H1 (cell line): Measurements from ENCODE around the gene OLFML2A. TPM values are rescaled to one million over a fixed set of nuclear protein-coding genes. Genes with fewer than 3 reads are reported as not detected.

ENCODE experiments used
- CTCF ChIA-PET: fragments of 300-600 bp; sonication (Branson Sonifier 250); formaldehyde crosslinking; loops from one replicate; lab custom pipeline; 2021; ENCODE audit not compliant: partially characterized antibody; lab: Charles Lee
- POLR2A ChIA-PET: fragments of 300-600 bp; sonication (Branson Sonifier 250); formaldehyde crosslinking; loops from one replicate; lab custom pipeline; 2021; ENCODE audit warnings: inconsistent platforms; ENCODE audit not compliant: partially characterized antibody; lab: Charles Lee
- DNase-seq, 2 experiments: peaks; one replicate each; pipeline versions ENCODE4 v3.0.0 to v3.0.0-alpha.2; 2010 to 2022; ENCODE audit warnings: low spot score in 2 of 2, low read depth in 1 of 2, mixed read lengths in 1 of 2
- FAIRE-seq: peaks from 2 replicates; lab custom pipeline; 2011; peaks lifted over from hg19 to GRCh38; lab: Jason Lieb, UNC
- H2AFZ ChIP-seq: 2 replicates; pipeline ENCODE4 v1.8.1; 2012; ENCODE audit warnings: low read length, inconsistent platforms
- H2AK5ac ChIP-seq: 2 replicates; pipeline ENCODE4 v1.6.1; 2013; ENCODE audit warnings: low read depth, low read length
- H2BK120ac ChIP-seq: replicated peaks from 2 replicates; pipeline ENCODE3; 2013; ENCODE audit warnings: low read depth, low read length, inconsistent platforms
- H2BK12ac ChIP-seq: 2 replicates; pipeline ENCODE4 v1.6.1; 2013; ENCODE audit warnings: low read depth, low read length
- H2BK15ac ChIP-seq: 2 replicates; pipeline ENCODE4 v1.6.1; 2013; ENCODE audit warnings: low read length
- H2BK20ac ChIP-seq: 2 replicates; pipeline ENCODE4 v1.6.1; 2013; ENCODE audit warnings: low read length
- H2BK5ac ChIP-seq: 2 replicates; pipeline ENCODE4 v1.6.1; 2013; ENCODE audit warnings: low read depth, low read length
- H3K14ac ChIP-seq: 2 replicates; pipeline ENCODE4 v1.6.1; 2013; ENCODE audit warnings: inconsistent platforms; ENCODE audit not compliant: insufficient read length
- H3K18ac ChIP-seq: 2 replicates; pipeline ENCODE4 v1.6.1; 2013; ENCODE audit warnings: low read length; ENCODE audit errors: extremely low read depth
- H3K23ac ChIP-seq: 2 replicates; pipeline ENCODE4 v1.6.1; 2013; ENCODE audit warnings: inconsistent platforms; ENCODE audit not compliant: insufficient read length
- H3K23me2 ChIP-seq: 2 replicates; pipeline ENCODE4 v1.6.1; 2013; ENCODE audit warnings: low read depth, low read length
- H3K27ac ChIP-seq: 2 replicates; pipeline ENCODE4 v1.6.1; 2011; ENCODE audit warnings: low read depth, low read length, inconsistent platforms
- H3K27me3 ChIP-seq, 4 experiments: replicated peaks in 1 of 4; 1 replicate in 1 of 4; 2 replicates in 3 of 4; pipeline versions ENCODE4 v1.6.1 to v1.8.1; 2011 to 2013; ENCODE audit warnings: low read length in 3 of 4, mild to moderate bottlenecking in 3 of 4, inconsistent platforms in 2 of 4, mixed read lengths in 2 of 4, moderate library complexity in 1 of 4; ENCODE audit not compliant: control insufficient read depth in 3 of 4, insufficient read depth in 3 of 4; ENCODE audit errors: extremely low read depth in 1 of 4
- H3K36me3 ChIP-seq, 4 experiments: 2 replicates each; pipeline versions ENCODE4 v1.6.1 to v1.8.1; 2011 to 2013; ENCODE audit warnings: mild to moderate bottlenecking in 4 of 4, low read length in 3 of 4, moderate library complexity in 2 of 4, control low read depth in 1 of 4, inconsistent platforms in 1 of 4; ENCODE audit not compliant: insufficient read depth in 4 of 4, control insufficient read depth in 2 of 4
- H3K4ac ChIP-seq: replicated peaks from 2 replicates; pipeline ENCODE3; 2013; ENCODE audit warnings: low read length, low read depth, mixed read lengths, inconsistent platforms; ENCODE audit not compliant: insufficient read length
- H3K4me1 ChIP-seq, 4 experiments: replicated peaks in 1 of 4; 1 replicate in 1 of 4; 2 replicates in 3 of 4; pipeline versions ENCODE4 v1.6.1 to v1.8.1; 2011 to 2013; ENCODE audit warnings: low read length in 3 of 4, inconsistent platforms in 2 of 4, mixed read lengths in 1 of 4; ENCODE audit not compliant: insufficient read depth in 4 of 4, control insufficient read depth in 3 of 4
- H3K4me2 ChIP-seq, 2 experiments: 2 replicates each; pipeline versions ENCODE4 v1.6.1 to v1.8.1; 2011 to 2013; ENCODE audit warnings: low read depth in 2 of 2, low read length in 2 of 2, control low read depth in 1 of 2, inconsistent platforms in 1 of 2, mild to moderate bottlenecking in 1 of 2; ENCODE audit not compliant: insufficient read depth in 1 of 2
- H3K4me3 ChIP-seq, 4 experiments: fragments of 200-600, 300-600 bp in 1 of 4; sonication (generic), shearing (Covaris generic), sonication (Bioruptor Twin) in 1 of 4; 2 replicates each; pipeline versions ENCODE4 v1.5.1 to v1.8.1; 2011 to 2016; ENCODE audit warnings: low read length in 4 of 4, low read depth in 3 of 4, control low read depth in 2 of 4, inconsistent platforms in 2 of 4, mild to moderate bottlenecking in 2 of 4, mixed read lengths in 1 of 4, moderate library complexity in 1 of 4; ENCODE audit not compliant: insufficient read depth in 2 of 4; ENCODE audit errors: extremely low read depth in 1 of 4
- H3K56ac ChIP-seq: replicated peaks from 2 replicates; pipeline ENCODE3; 2013; ENCODE audit warnings: low read depth, mild to moderate bottlenecking, mixed read lengths, low read length, inconsistent platforms; ENCODE audit not compliant: insufficient read length
- H3K79me1 ChIP-seq: 2 replicates; pipeline ENCODE4 v1.6.1; 2013; ENCODE audit warnings: low read depth, low read length, control low read depth
- H3K79me2 ChIP-seq, 2 experiments: 2 replicates each; pipeline versions ENCODE4 v1.6.1 to v1.8.1; 2012 to 2013; ENCODE audit warnings: low read length in 2 of 2, mild to moderate bottlenecking in 2 of 2, inconsistent platforms in 1 of 2; ENCODE audit not compliant: insufficient read depth in 2 of 2, control insufficient read depth in 1 of 2
- H3K9ac ChIP-seq, 4 experiments: replicated peaks in 1 of 4; 1 replicate in 1 of 4; 2 replicates in 3 of 4; pipeline versions ENCODE4 v1.6.1 to v1.8.1; 2011 to 2013; ENCODE audit warnings: low read depth in 3 of 4, low read length in 3 of 4, control low read depth in 2 of 4, mild to moderate bottlenecking in 2 of 4, moderate library complexity in 2 of 4, inconsistent platforms in 1 of 4; ENCODE audit errors: extremely low read depth in 1 of 4
- H3K9me3 ChIP-seq, 2 experiments: 2 replicates each; pipeline versions ENCODE4 v1.6.1 to v1.8.1; 2012 to 2013; ENCODE audit warnings: mild to moderate bottlenecking in 2 of 2, moderate library complexity in 2 of 2, control low read depth in 1 of 2, inconsistent platforms in 1 of 2, low read depth in 1 of 2, low read length in 1 of 2, mixed read lengths in 1 of 2; ENCODE audit not compliant: insufficient read depth in 2 of 2
- H4K20me1 ChIP-seq, 2 experiments: replicated peaks in 1 of 2; 2 replicates each; pipeline versions ENCODE3 to v1.8.1; 2011 to 2013; ENCODE audit warnings: inconsistent platforms in 2 of 2, low read length in 2 of 2, mild to moderate bottlenecking in 1 of 2; ENCODE audit not compliant: insufficient read depth in 2 of 2, control insufficient read depth in 1 of 2
- H4K5ac ChIP-seq: 2 replicates; pipeline ENCODE4 v1.6.1; 2013; ENCODE audit warnings: low read length, low read depth, mixed read lengths, inconsistent platforms; ENCODE audit not compliant: insufficient read length
- H4K8ac ChIP-seq: 2 replicates; pipeline ENCODE4 v1.8.0; 2013; ENCODE audit warnings: mild to moderate bottlenecking, moderate library complexity, low read length, inconsistent platforms; ENCODE audit not compliant: insufficient read depth; ENCODE audit errors: extremely low read depth
- H4K91ac ChIP-seq: replicated peaks from 2 replicates; pipeline ENCODE3; 2013; ENCODE audit warnings: low read length, mixed read lengths, inconsistent platforms; ENCODE audit not compliant: insufficient read length
- CBX8 ChIP-seq: fragments of 300-800, 300-1000 bp; sonication (generic); IDR thresholded peaks from 2 replicates; pipeline ENCODE4 v1.7.1; 2016; ENCODE audit warnings: low read depth, low read length, borderline replicate concordance
- PHF8 ChIP-seq: fragments of 200-600 bp; sonication (generic); conservative IDR thresholded peaks from 2 replicates; pipeline ENCODE4 v1.7.1; 2012; ENCODE audit warnings: low read depth, mild to moderate bottlenecking, inconsistent platforms, low read length, moderate library complexity
- TAF1 ChIP-seq: IDR thresholded peaks from 2 replicates; pipeline ENCODE4 v1.6.1; 2011; ENCODE audit warnings: mild to moderate bottlenecking, low read depth, low read length
- WGBS, 2 experiments: shearing (Covaris generic) in 1 of 2; methylation state at CpG; one replicate each; pipeline versions ENCODE4 v1.1.6 to v1.1.7; 2013 to 2015; ENCODE audit warnings: low lambda C conversion rate in 2 of 2, mixed read lengths in 2 of 2, inconsistent platforms in 1 of 2, low coverage in 1 of 2, missing lambda C conversion rate in 1 of 2; ENCODE audit not compliant: insufficient replicate concordance in 2 of 2, insufficient coverage in 1 of 2, insufficient read length in 1 of 2; ENCODE audit errors: extremely low coverage in 1 of 2, missing lambda C conversion rate in 1 of 2; 5-methylcytosine and 5-hydroxymethylcytosine counted together
- polyA plus RNA-seq, 7 experiments: library from polyadenylated mRNA; depleted of rRNA in 3 of 7; stranded (reverse) in 5 of 7; unstranded in 2 of 7; fragments of >200 nt in 5 of 7; fragments of 200-250 nt in 2 of 7; gene quantifications; 1 replicate in 5 of 7; 2 replicates in 1 of 7; 4 replicates in 1 of 7; pipeline versions ENCODE4 v1.2.1 to v1.2.3, GENCODE V29; 2011 to 2013; ENCODE audit warnings: missing spikeins in 2 of 7, mixed read lengths in 2 of 7
- total RNA-seq: library from RNA; stranded (reverse); fragmentation: NEBNext Ultra II Directional; extraction: Animal tissue kit (Norgen Biotek cat#: 25700); gene quantifications from 2 replicates; pipeline ENCODE4 v1.2.1, GENCODE V29; 2021

The OLFML2A gene
- total and polyA plus RNA-seq, 2 of the 8 experiments (the other 6 are each of a cell fraction or from before 2014, with no cell fraction given) = 7.8 to 11.5 TPM

- Histone ChIP-seq H4K5ac (no peak overlapping the region), H3K23me2 (no peaks in the 10 kb centered on the region), H4K20me1 (no peaks in the 10 kb centered on the region), H2BK15ac (no peak overlapping the region), H2BK20ac (no peak overlapping the region), H2AFZ (no peak overlapping the region), H3K4me2 (no peak overlapping the region), H3K23ac (no peak overlapping the region), H3K27ac (no peak overlapping the region), H3K9ac (no peak overlapping the region), H3K18ac (no peak overlapping the region), H3K36me3 (peaks cover 0 to 2% (median 0%) of the 10 kb centered on the region in 4 experiments; a peak in 1 of 8 replicates), H2BK12ac (no peak overlapping the region), H3K56ac (no peak overlapping the region), H3K4me3 (no peak overlapping the region), H3K9me3 (no peaks in the 10 kb centered on the region), H2BK5ac (no peak overlapping the region), H3K4me1 (no peaks in the 10 kb centered on the region; a peak in 1 of 7 replicates), H3K27me3 (no peaks in the 10 kb centered on the region), H4K8ac (no peak overlapping the region), H3K79me1 (no peaks in the 10 kb centered on the region), H3K4ac (no peak overlapping the region), H3K79me2 (no peaks in the 10 kb centered on the region), H2AK5ac (no peak overlapping the region), H4K91ac (no peak overlapping the region), H2BK120ac (no peak overlapping the region), H3K14ac (no peak overlapping the region)
- WGBS, 2 experiments = 93% methylated on average over 8 of the region's 8 CpGs; no CpG with 5 or more reads in 1 of the 2 experiments
- FAIRE-seq (no peak), DNase-seq (no peak)
- ChIA-PET CTCF (interaction anchor here (0.6 to 65.2 kb wide), 5 partner anchors 10 to 167 kb away, joined by 6 to 1529 read pairs (median 19); partner anchors contain the start of genes ARPC5L, NR6A1, OLFML2A and RPL35), POLR2A (interaction anchor here (0.7 to 1.5 kb wide), 4 partner anchors 22 to 71 kb away, joined by 3 to 4 read pairs (median 3); partner anchors contain the start of gene RPL35)
- no peak for TF ChIP-seq TAF1
- no peak for TF ChIP-seq CBX8
- TF ChIP-seq PHF8 = no peak
Measured at GRCh38 chr9:124790301-124790700, 13.4 kb downstream of the OLFML2A start.
